Measurements from ENCODE around the gene MLPH.
"Not testable (repeated sequence)": the region's sequence is repeated elsewhere in the genome, so short reads cannot be mapped to it uniquely, and the experiment has no call there.

The MLPH gene

GRCh38 chr2:237457388-237457941, 29.6 kb upstream of the MLPH start:
- DNase-seq = no peak

DNA sequence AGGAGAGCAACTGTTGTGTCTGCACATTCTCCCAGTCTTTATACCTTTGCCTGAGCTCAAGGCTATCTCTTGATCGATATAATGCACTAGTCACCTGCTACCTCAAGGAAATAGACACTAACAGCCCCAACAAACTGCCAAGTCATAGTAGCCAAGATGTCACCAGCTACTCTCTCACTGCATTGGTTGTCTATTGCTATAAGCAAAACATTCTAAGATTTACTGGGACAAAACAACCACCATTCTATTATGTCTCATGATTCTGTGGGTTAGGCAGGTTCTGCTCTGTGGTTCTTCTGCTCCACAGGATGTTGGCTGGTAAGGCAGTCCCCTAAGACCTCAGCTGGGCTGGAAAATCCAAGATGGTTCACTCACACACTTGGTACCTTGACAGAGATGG, 28.5 kb upstream of the MLPH start:
- no peak for DNase-seq

DNA sequence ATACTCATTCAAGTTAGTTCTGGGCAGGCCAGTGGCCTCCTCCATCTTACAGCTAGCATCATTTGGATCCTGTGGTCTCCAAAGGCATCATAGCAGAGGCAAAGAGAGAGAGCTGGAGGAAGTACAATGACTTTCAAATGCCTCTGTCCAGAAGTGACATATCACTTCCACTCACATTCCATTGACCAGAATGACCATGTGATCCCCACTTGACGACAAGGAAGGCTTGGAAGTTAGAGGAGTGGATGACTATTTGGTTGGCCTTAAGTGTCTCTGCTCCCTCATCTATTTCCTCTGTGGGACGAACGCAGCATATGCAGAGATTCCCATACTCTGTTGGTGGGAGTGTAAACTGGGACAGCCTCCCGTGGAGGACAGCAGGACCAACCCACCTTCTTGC, 27.8 kb upstream of the MLPH start:
- DNase-seq = no peak

- DNase-seq = no peak
Measured at GRCh38 chr2:237459741-237460174, 27.3 kb upstream of the MLPH start.

- DNase-seq = no peak
Measured at GRCh38 chr2:237464757-237465391, 22.2 kb upstream of the MLPH start.

- no peak for DNase-seq
Measured at GRCh38 chr2:237465515-237466148, 21.4 kb upstream of the MLPH start.

DNA sequence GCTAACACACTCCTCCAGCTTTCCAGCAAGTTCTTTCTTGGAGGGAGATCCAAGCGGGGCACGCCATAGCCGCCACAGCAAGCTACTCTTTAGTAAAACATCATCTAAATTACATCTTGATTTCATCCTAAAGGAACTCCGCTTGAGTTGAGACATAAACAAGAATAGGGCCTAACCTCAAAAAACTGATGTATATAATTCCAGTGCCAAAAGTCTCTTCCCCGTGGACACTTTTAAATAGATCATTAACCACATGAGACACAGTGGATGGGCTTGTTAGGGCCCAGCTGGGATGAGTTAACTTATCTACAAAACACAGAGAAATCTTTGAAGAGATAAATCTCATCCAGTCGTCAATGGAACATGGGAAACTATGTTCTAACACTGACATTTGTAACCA, 20.8 kb upstream of the MLPH start:
- DNase-seq = no peak

GRCh38 chr2:237467447-237468179, 19.4 kb upstream of the MLPH start:
- DNase-seq = no peak

DNA sequence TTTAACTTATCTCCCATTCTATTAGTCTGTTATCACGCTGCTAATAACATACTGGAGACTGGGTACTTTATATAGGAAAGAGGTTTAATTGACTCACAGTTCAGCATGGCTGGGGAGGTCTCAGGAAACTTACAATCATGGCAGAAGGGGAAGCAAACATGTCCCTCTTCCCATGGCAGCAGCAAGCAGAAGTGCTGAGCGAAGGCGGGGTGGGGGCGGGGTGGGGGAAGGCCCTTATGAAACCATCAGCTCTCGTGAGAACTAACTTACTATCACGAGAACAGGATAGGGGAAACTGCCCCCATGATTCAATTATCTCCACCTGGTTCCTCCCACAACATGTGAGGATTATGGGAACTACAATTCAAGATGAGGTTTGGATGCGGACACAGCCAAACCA, 17.6 kb upstream of the MLPH start:
- DNase-seq = not testable (repeated sequence)

- no peak for DNase-seq
Measured at GRCh38 chr2:237469849-237470248, 17.2 kb upstream of the MLPH start.

- DNase-seq = no peak
Measured at GRCh38 chr2:237470914-237471313, 16.1 kb upstream of the MLPH start.

DNA sequence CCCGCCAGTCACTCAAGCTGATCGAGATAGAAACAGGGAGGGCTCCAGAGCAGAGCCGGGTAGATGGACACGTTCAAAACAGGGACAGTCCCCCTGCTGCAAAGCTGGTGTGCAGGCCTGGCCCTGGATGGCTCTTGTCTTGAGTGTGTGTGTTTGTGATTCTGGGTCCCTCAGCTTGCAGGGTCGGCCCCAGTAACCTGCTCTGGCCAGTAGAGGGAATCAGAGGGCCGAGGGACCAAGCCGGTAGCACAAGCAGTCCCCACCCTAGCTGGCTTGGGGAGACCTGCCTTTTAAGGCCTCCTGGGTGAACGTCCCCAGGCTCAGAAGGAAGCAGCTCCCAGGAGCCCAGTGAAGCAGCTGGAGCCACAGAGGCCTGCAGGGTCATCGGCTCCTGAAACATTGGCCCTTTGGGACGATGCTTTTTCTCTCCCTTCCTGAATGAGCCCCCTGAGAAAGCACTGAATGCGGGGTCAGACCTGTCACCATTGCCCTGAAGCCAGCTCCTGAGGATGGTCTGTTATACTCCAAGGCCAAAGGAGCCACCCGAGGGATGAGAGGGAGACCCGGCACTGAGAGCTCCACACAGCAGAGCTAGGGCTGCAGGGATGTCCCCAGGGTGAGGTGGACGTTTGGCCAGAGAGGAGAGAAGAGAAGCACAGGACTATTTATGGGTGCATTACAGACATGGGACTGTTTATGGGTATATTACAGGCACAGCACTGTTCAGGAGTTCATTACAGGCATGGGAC, 15.4 kb upstream of the MLPH start:
- DNase-seq = peak; percentile 53

DNA sequence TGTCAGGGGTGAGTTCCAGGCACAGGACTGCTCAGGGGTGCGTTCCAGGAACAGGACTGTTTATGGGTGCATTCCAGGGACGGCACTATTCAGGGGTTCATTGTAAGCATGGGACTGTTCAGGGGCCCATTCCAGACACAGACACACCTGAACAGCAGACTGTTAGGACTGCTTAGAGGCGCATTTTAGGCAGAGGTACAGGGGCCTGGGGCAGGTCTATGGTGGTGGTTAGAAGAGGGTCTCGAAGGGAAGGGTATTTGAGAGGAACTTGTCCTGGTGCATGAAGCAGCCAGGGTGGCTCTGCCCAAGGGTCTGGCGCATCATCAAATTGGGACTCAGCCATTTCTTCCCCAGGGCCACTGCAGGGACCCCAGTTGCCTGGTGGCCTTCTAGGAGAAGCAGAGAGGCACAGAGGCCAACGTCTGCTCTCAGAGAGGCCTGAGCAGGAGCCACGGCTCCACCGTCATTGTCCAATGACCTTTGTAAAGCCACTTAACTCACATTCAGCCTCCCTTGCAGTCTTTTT, 14.8 kb upstream of the MLPH start:
- DNase-seq = no peak

DNA sequence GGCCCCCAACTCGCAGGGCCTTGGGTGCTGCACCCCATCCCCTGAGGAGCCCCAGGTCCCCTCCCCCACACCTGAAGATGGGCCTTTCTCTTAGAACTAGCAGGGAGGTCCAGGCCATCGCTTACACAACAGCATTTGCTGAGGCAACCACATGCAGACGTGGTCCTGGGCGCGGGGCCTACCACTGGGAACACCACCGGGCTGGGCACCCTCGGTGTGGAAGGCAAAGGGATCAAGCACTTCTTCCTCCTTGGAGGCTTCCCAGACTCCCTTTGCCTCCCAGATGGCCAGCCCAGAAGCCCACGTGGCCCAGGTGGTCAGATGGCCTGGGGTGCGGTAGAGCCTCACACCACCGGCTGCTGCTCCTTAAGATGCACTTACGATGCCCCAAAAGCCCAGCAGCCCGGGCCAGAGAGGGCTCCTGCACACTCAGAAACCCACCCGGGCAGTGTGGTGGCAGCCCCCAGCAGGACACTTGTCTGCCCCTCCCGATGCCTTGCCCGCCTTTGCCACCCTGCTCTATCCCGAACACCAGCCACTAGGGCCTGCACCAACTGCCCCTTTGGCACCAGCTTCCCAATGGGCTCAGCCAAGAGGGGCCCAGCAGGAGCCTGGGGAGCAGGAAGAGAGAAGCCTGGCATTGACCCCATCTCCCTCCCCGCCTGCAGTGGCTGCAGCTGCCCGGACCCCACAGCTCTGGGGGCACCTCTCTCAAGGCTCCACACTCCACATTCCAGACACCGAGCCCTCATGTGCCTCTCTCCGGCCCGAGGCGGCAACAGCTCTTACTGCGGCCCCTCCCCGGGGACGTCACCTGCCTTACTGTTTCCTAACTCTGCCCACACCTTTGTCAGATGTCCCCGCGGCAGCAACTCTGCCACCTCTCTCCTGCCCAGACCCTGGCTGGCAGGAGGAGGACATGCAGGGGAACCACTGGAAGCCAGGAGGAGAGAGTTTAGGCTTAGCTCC, 13.9 kb upstream of the MLPH start:
- DNase-seq = no peak

DNA sequence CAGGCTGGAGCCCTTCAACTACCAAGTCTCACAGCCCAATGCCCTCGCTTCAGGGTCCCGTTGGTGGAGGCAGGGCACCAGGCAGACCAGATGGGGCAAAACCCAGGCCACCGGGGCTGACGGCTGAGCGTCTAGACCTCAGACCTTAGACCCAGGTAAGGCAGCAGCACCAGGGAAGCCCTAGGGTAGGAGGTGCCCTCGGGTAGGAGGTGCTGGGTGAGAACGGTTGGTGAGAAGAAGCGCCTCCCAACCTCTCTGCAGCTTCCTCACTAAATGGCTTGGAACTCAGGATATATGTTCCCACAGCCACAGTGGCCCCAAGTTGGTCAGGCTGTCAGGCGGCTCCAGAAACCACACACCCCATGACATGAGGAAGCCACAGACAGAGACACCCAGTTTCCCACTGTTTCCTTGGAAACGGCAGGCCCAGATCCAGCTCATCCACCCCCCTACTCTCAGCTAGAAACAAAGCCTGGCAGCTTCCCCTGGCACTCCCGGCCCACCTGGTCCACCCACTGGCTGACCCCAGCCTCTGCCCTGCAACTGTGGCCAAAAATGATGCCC, 13.1 kb upstream of the MLPH start:
- DNase-seq = no peak

DNA sequence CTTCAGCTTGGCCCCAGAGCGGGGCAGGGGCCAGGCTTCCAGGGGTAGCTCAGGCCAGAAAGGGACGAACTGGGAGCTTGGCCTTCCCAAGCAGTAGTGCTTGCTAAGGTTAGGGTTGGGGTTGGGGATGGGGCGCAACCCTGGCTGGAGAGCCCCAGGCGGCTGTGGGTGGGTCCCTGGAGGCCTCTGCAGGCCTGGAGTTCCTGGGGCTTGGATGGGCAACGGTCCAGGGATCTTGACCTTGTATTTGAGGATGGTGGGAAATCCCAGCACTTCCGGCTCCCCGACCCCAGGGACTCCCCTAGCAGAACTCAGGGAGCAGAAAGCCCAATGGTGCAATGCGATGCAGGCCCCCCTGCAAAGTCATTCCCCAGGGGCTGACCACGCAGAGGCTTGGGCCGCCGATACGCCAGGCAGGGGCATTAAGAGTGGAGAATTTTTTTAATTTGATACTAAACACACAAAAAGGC, 12.6 kb upstream of the MLPH start:
- DNase-seq = no peak

- peak; percentile 80 for DNase-seq
Measured at GRCh38 chr2:237474931-237475703, 11.9 kb upstream of the MLPH start.

DNA sequence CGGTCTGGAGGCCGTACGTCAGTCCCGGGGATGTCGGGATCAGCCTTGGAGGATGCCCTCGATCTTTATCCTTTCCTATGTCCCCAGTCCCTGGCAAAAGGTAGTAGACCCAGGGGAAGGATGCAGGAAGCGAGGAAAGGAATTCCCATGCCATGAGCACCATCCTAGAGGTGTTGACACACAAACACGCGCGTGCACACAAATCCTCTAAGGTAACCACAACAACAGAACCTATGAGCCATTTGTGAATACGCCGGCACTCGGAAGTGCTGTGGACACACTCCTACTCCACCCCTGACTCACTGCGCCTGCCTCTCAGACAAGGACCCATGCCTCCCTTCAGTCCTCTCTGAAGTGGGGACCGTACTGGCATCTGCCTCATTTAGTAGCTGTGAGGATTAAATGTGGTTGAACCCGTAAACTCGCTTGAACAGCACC, 11.3 kb upstream of the MLPH start:
- peak; percentile 57 for DNase-seq

GRCh38 chr2:237478095-237478494, 9.0 kb upstream of the MLPH start:
- DNase-seq = no peak

- no peak for DNase-seq
Measured at GRCh38 chr2:237478979-237479378, 8.1 kb upstream of the MLPH start.
